Posterior vena cava (tissue), 2 donors: Measurements from ENCODE around the gene PDPK1. TPM values are rescaled to one million over a fixed set of nuclear protein-coding genes. Genes with fewer than 3 reads are reported as not detected.

Experiments
- DNase-seq: peaks from one replicate; pipeline ENCODE4 v3.0.0-alpha.2; 2020; ENCODE audit warnings: low spot score
- intact Hi-C, 2 donors: fragments of 100-400 bp; cut with DNase I; formaldehyde crosslinking; loops; one replicate each; pipeline versions ENCODE4 v1.14.1 to v1.14.2; 2022 to 2023
- total RNA-seq, 2 donors: library from RNA; stranded (reverse); fragmentation: NEBNext Ultra II Directional; extraction: Animal tissue kit (Norgen Biotek cat#: 25700); gene quantifications; one replicate each; pipeline ENCODE4 v1.2.1, GENCODE V29; 2021
- donor health status: DM: yes; HTN: yes; CAD: no.
- donor health status: DM: yes; HTN: yes; CAD: no.

The PDPK1 gene
- total RNA-seq, 2 donors from 2014 or later = 36.8 to 40.1 TPM

GRCh38 chr16:2517954-2518605, 19.7 kb upstream of the PDPK1 start:
- no peak for DNase-seq

DNA sequence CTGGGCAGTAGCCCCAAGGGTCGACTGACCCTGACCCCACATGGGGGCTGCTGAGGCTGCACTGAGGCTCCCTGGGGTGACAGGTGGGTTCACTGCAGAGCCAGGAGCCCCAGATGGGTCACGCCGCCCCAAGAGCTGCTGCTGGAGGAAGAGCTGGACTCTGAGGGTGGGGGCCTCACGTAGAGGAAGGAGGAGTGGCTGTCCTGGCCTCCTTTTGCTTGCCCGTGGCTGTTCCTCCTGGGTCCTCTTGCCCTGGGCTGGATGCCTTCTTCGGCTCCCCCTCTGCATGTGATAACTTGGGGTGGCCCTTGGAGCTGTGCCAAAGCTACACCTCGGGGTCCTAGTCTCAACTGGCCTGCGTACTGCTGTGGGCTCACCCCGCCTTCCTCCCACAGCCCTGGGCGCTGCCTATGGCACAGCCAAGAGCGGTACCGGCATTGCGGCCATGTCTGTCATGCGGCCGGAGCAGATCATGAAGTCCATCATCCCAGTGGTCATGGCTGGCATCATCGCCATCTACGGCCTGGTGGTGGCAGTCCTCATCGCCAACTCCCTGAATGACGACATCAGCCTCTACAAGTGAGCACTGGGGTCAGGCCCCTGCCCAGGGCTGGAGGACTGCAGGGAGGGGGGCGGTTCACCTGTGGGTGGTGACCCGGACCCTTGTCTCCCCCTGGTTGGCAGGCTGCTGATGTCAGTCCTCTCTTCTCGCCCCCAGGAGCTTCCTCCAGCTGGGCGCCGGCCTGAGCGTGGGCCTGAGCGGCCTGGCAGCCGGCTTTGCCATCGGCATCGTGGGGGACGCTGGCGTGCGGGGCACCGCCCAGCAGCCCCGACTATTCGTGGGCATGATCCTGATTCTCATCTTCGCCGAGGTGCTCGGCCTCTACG, 18.8 kb upstream of the PDPK1 start:
- intact Hi-C loops = no loop called here
- DNase-seq = no peak

More at GRCh38 chr16:2517954-2518605, 19.7 kb upstream of the PDPK1 start:
- intact Hi-C loops = no loop called here

DNA sequence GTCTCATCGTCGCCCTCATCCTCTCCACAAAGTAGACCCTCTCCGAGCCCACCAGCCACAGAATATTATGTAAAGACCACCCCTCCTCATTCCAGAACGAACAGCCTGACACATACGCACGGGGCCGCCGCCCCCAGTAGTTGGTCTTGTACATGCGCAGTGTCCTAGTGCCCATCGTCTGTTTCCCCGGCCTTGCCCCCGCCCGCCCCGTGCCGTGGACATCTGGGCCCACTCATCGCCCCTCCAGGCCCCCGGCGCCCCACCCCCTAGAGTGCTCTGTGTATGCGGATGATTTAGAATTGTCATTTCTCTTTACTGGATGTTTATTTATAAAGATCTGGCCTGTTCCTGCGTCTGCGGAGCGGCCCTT, 18.1 kb upstream of the PDPK1 start:
- no peak for DNase-seq
- intact Hi-C loops = loop anchor here in 1 of 2 donors (10.0 kb wide), 1 partner anchor 315 kb away; the partner anchor contains the start of gene MLST8

- DNase-seq = peak; percentile 97
- intact Hi-C loops = loop anchor here in 1 of 2 donors (10.0 kb wide), 1 partner anchor 315 kb away; the partner anchor contains the start of gene MLST8
Observed at GRCh38 chr16:2520097-2520783, 17.6 kb upstream of the PDPK1 start, which contains the start of gene AMDHD2. TSS of gene AMDHD2 (plus strand) at chr16:2520371. CDS start at chr16:2520459, 88 bp downstream.

DNA sequence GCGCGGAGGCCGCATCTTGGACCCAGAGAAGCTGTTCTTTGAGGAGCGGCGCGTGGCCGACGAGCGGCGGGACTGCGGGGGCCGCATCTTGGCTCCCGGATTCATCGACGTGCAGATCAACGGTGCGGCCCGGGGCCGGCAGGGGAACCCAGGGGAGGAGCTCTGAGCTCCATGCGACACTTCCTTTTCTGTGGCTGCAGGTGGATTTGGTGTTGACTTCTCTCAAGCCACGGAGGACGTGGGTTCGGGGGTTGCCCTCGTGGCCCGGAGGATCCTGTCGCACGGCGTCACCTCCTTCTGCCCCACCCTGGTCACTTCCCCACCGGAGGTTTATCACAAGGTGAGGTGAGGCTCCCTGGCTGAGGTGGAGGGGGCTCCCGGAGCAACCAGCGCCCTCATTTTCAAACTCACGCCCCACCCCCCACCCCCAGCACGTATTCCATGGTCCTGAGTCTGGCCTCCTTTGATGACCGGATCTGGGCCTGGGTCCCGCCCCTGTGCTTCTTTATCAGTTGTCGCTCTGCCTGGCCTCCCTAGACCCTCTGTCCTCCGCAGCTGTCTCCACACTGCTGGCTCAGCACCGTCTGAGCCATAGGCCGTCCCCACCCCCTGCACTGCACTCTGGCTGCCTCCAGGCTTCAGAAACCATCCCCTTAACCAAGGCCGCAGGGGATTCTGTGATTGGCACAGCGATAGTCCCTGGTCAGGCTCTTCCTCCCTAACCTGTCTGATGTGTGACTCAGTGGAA, 16.9 kb upstream of the PDPK1 start:
- intact Hi-C loops = loop anchor here in 1 of 2 donors (10.0 kb wide), 1 partner anchor 316 kb away; the partner anchor contains the start of gene MLST8
- DNase-seq = peak; percentile 89

GRCh38 chr16:2523801-2524231, 14.0 kb upstream of the PDPK1 start:
- intact Hi-C loops = loop anchor here in 1 of 2 donors (10.0 kb wide), 1 partner anchor 319 kb away; the partner anchor contains the start of gene MLST8
- no peak for DNase-seq

GRCh38 chr16:2524339-2524938, 13.4 kb upstream of the PDPK1 start:
- intact Hi-C loops = loop anchor here in 1 of 2 donors (10.0 kb wide), 1 partner anchor 320 kb away; the partner anchor contains the start of gene MLST8
- no peak for DNase-seq

- intact Hi-C loops = loop anchor here in 1 of 2 donors (10.0 kb wide), 1 partner anchor 321 kb away; the partner anchor contains the start of gene MLST8
Observed at GRCh38 chr16:2526135-2526534, 11.7 kb upstream of the PDPK1 start.

DNA sequence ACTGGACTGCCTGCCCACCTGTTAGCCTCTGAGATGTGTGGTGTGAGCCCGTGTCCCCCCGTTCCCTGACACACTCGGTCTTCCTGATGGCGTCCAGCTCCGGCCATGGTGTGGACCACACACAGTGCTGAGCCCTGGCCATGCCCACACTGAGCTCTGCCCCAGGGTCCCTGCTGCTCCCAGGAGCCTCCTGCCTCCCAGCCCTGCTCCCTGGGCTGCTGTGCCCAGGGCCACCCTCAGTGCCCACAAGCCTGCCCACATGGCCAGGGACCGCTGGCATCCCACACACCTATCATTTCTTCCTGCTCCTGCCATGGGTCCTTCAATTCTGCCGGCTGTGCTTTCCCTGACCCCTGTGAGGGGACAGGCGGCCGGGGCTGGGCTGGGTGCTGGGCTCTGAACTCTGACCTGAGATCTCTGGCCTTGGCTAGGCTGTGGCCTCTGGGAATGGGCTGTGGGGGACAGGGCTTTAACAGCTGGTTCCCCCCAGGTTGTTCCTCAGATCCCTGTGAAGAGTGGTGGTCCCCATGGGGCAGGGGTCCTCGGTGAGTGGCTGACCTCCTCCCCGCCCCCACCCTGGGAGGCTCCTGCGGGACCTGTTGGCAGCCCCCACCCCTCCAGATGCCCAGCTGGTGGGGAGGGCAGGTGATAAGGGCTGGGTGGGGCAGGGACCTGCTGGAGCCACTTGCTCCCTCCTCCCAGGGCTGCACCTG, 10.6 kb upstream of the PDPK1 start:
- no peak for DNase-seq
- intact Hi-C loops = loop anchor here in 1 of 2 donors (10.0 kb wide), 1 partner anchor 322 kb away; the partner anchor contains the start of gene MLST8

More at GRCh38 chr16:2526135-2526534, 11.7 kb upstream of the PDPK1 start:
- no peak for DNase-seq

DNA sequence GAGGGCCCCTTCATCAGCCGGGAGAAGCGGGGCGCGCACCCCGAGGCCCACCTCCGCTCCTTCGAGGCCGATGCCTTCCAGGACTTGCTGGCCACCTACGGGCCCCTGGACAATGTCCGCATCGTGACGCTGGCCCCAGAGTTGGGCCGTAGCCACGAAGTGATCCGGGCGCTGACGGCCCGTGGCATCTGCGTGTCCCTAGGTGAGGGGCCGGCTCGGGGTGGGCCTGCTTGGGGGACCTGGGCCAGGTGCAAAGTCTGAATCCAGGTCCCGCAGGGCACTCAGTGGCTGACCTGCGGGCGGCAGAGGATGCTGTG, 10.1 kb upstream of the PDPK1 start:
- intact Hi-C loops = loop anchor here in 1 of 2 donors (10.0 kb wide), 1 partner anchor 323 kb away; the partner anchor contains the start of gene MLST8
- DNase-seq = no peak

- intact Hi-C loops = loop anchor here in 1 of 2 donors (10.0 kb wide), 1 partner anchor 324 kb away; the partner anchor contains the start of gene MLST8
- no peak for DNase-seq
Observed at GRCh38 chr16:2528161-2529060, 9.4 kb upstream of the PDPK1 start.

DNA sequence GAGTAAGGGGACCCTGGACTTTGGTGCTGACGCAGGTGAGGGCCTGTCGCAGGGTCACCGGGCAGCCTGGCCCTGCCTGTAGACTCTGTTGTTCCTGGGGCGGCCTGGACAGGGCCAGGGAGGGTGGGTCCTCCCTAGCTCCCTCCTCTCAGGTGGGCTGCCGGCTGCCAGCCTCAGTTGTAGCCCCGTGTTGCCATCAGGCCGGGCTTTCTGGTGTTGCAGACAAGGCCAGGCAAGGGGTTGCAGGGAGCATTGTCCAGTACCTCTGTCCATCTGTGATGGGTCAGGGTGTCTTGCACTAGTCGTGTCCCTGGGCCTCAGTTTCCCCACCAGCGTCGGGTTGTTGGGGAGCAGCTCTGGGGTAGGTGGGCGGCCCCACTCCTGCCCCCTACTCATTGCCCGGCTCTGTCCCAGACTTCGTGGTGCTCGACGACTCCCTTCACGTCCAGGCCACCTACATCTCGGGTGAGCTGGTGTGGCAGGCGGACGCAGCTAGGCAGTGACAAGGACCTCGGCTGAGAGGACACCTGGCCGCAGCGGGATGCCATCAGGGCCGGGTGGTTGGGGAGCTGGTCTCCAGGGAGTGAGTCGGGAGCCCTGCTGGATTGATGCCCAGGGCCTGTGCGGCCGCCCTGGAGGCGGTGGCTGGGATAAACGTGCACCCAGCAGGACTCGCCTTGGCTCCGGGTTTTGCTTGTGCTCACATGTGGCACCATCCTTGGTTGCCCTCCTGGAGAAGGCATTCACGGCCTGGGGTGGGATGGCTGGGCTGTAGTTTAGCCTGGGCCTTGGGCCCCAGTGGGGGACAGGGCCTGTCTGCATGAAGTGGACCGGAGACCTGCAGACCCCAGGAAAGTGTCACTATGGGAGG, 8.5 kb upstream of the PDPK1 start:
- DNase-seq = no peak
- intact Hi-C loops = loop anchor here in 1 of 2 donors (10.0 kb wide), 1 partner anchor 324 kb away; the partner anchor contains the start of gene MLST8

- intact Hi-C loops = loop anchor here in 1 of 2 donors (10.0 kb wide), 1 partner anchor 325 kb away; the partner anchor contains the start of gene MLST8
- no peak for DNase-seq
Observed at GRCh38 chr16:2529961-2530628, 7.7 kb upstream of the PDPK1 start.

- DNase-seq = no peak
- intact Hi-C loops = no loop called here
Observed at GRCh38 chr16:2530629-2531318, 7.0 kb upstream of the PDPK1 start.
